GM12878 (cell line): Measurements from ENCODE around the gene DIS3L2. TPM values are rescaled to one million over a fixed set of nuclear protein-coding genes. Genes with fewer than 3 reads are reported as not detected.

Experiments
- ATAC-seq: fragments of 200-7000 bp; cut with Tn5 transposase; 3 replicates; pipeline ENCODE4 v1.9.1; 2020; ENCODE audit warnings: mild to moderate bottlenecking, moderate library complexity
- BruUV-seq: library from RNA; stranded (reverse); fragments of 400-500 nt; replicated peaks from 2 replicates; lab custom pipeline; 2021; lab: Mats Ljungman, UMichigan
- CTCF ChIA-PET: fragments of 300-600 bp; sonication (Branson Sonifier 250); formaldehyde crosslinking; extraction: SDS; loops from one replicate; lab custom pipeline; 2021; ENCODE audit warnings: inconsistent platforms; lab: Yijun Ruan, JAX
- POLR2A ChIA-PET: fragments of 350-600 bp; formaldehyde crosslinking; extraction: SDS; loops from one replicate; lab custom pipeline; 2021; ENCODE audit warnings: inconsistent platforms; lab: Charles Lee
- RAD21 ChIA-PET: fragments of 300-600 bp; sonication (Branson Sonifier 250); formaldehyde crosslinking; loops from one replicate; lab custom pipeline; 2023; ENCODE audit warnings: antibody characterized with exemption; ENCODE audit not compliant: unreplicated experiment; lab: Charles Lee
- SMC1A ChIA-PET: fragments of 300-600 bp; sonication (Branson Sonifier 250); formaldehyde crosslinking; loops from one replicate; lab custom pipeline; 2023; ENCODE audit not compliant: unreplicated experiment, uncharacterized antibody; lab: Charles Lee
- DNase-seq: peaks from one replicate; pipeline ENCODE4 v3.0.0-alpha.2; 2011; ENCODE audit warnings: low read depth, low spot score
- FAIRE-seq: peaks from 3 replicates; lab custom pipeline; 2011; peaks lifted over from hg19 to GRCh38; lab: Jason Lieb, UNC
- H2AFZ ChIP-seq: 2 replicates; pipeline ENCODE4 v1.6.0; 2011; ENCODE audit warnings: low read depth, low read length, control low read depth; ENCODE audit not compliant: control insufficient read depth
- H3K27ac ChIP-seq: 2 replicates; pipeline ENCODE4 v1.5.1; 2011; ENCODE audit warnings: control low read depth; ENCODE audit not compliant: control insufficient read depth, insufficient read depth
- H3K27me3 ChIP-seq, 2 experiments: replicated peaks in 1 of 2; 2 replicates each; pipeline versions ENCODE4 v1.6.0 to v1.6.1; 2011; ENCODE audit warnings: low read length in 1 of 2; ENCODE audit not compliant: control insufficient read depth in 2 of 2, insufficient read depth in 2 of 2
- H3K36me3 ChIP-seq, 2 experiments: 2 replicates each; pipeline ENCODE4 v1.5.1; 2011; ENCODE audit warnings: low read length in 1 of 2; ENCODE audit not compliant: control insufficient read depth in 2 of 2, insufficient read depth in 2 of 2
- H3K4me1 ChIP-seq: 2 replicates; pipeline ENCODE4 v1.6.1; 2011; ENCODE audit warnings: mild to moderate bottlenecking, low read length, moderate library complexity, mixed read lengths; ENCODE audit not compliant: control insufficient read depth, insufficient read depth
- H3K4me2 ChIP-seq: 2 replicates; pipeline ENCODE4 v1.6.0; 2011; ENCODE audit warnings: control low read depth; ENCODE audit not compliant: control insufficient read depth, insufficient read depth
- H3K4me3 ChIP-seq: fragments of 200-600 bp; sonication (generic); 2 replicates; pipeline ENCODE4 v1.5.1; 2016
- H3K79me2 ChIP-seq: 2 replicates; pipeline ENCODE4 v1.6.0; 2011; ENCODE audit warnings: low read length; ENCODE audit not compliant: control insufficient read depth, insufficient read depth
- H3K9ac ChIP-seq: 2 replicates; pipeline ENCODE4 v1.8.0; 2011; ENCODE audit warnings: low read length, control low read depth, mixed read lengths; ENCODE audit not compliant: control insufficient read depth, insufficient read depth
- H3K9me3 ChIP-seq: replicated peaks from 3 replicates; pipeline ENCODE4 v1.5.1; 2011; ENCODE audit warnings: mild to moderate bottlenecking, low read length; ENCODE audit not compliant: control insufficient read depth, insufficient read depth
- H4K20me1 ChIP-seq: 2 replicates; pipeline ENCODE4 v1.6.0; 2011; ENCODE audit not compliant: control insufficient read depth, insufficient read depth
- ASH2L ChIP-seq: fragments of 300-600, 200-600 bp; sonication (generic); IDR thresholded peaks from 2 replicates; pipeline ENCODE4 v1.6.1; 2017; ENCODE audit warnings: low read depth, mild to moderate bottlenecking, borderline replicate concordance
- BCL11A ChIP-seq: IDR thresholded peaks from 2 replicates; pipeline ENCODE4 v1.6.1; 2011; ENCODE audit warnings: low read depth, low read length
- HCFC1 ChIP-seq: fragments of 150-350 bp; IDR thresholded peaks from 2 replicates; pipeline ENCODE4 v1.6.1; 2014; ENCODE audit warnings: low read length
- PML ChIP-seq: IDR thresholded peaks from 2 replicates; pipeline ENCODE4 v1.6.1; 2012; ENCODE audit warnings: low read length, inconsistent platforms
- POU2F2 ChIP-seq: IDR thresholded peaks from 3 replicates; pipeline ENCODE4 v1.6.1; 2011; ENCODE audit warnings: low read depth, mild to moderate bottlenecking, low read length, borderline replicate concordance
- RCOR1 ChIP-seq: conservative IDR thresholded peaks from 2 replicates; pipeline ENCODE4 v1.6.1; 2012; ENCODE audit warnings: low read depth, low read length, improper control_type of control experiment
- RELA ChIP-seq: fragments of 450-650 bp; IDR thresholded peaks from 2 replicates; pipeline ENCODE4 v1.8.0; 2014; ENCODE audit warnings: borderline replicate concordance; ENCODE audit not compliant: partially characterized antibody
- RUNX3 ChIP-seq: IDR thresholded peaks from 2 replicates; pipeline ENCODE4 v1.6.1; 2012; ENCODE audit warnings: low read length, inconsistent platforms
- SIX5 ChIP-seq: IDR thresholded peaks from 2 replicates; pipeline ENCODE4 v1.6.1; 2011; ENCODE audit warnings: mild to moderate bottlenecking, low read depth, low read length, moderate library complexity; ENCODE audit not compliant: severe bottlenecking
- SRF ChIP-seq, 2 experiments: IDR thresholded peaks; 2 replicates each; pipeline ENCODE4 v1.6.1; 2011; ENCODE audit warnings: low read depth in 2 of 2, low read length in 2 of 2, mild to moderate bottlenecking in 1 of 2, moderate library complexity in 1 of 2
- WRNIP1 ChIP-seq: IDR thresholded peaks from 2 replicates; pipeline ENCODE4 v1.6.1; 2011; ENCODE audit warnings: low read depth, low read length, improper control_type of control experiment, borderline replicate concordance
- ZNF384 ChIP-seq: IDR thresholded peaks from 2 replicates; pipeline ENCODE4 v1.6.1; 2012; ENCODE audit warnings: low read depth, mild to moderate bottlenecking, low read length, improper control_type of control experiment, borderline replicate concordance
- whole genome bisulfite sequencing: methylation state at CpG from one replicate; pipeline ENCODE4 v1.1.6; 2016; ENCODE audit warnings: low lambda C conversion rate; ENCODE audit not compliant: insufficient replicate concordance, insufficient coverage; ENCODE audit errors: missing lambda C conversion rate; 5-methylcytosine and 5-hydroxymethylcytosine counted together
- in situ Hi-C: fragments of 300-500 bp; cut with MboI; formaldehyde crosslinking; loops from 9 replicates; pipeline ENCODE4 v1.14.3; 2018; ENCODE audit warnings: mixed read lengths
- intact Hi-C: fragments of 100-400 bp; cut with micrococcal nuclease; formaldehyde crosslinking; loops from one replicate; pipeline ENCODE4 v1.14.2; 2022; ENCODE audit not compliant: unreplicated experiment
- polyA plus RNA-seq, 11 experiments: library from polyadenylated mRNA; depleted of rRNA in 4 of 11; unstranded in 6 of 11; stranded (reverse) in 5 of 11; fragments of >200 nt; fragmentation: Nextera tagmentation in 4 of 11; fragmentation: Illumina TruSeq in 1 of 11; extraction: Ambion mirVana in 4 of 11; extraction: Trizol in 1 of 11; gene quantifications; 1 replicate in 1 of 11; 2 replicates in 10 of 11; pipeline versions ENCODE4 v1.2.1 to v1.2.3, GENCODE V29; 2011 to 2016; ENCODE audit warnings: inconsistent platforms in 2 of 11, missing spikeins in 2 of 11, low read depth in 1 of 11
- total RNA-seq, 4 experiments: library from RNA; depleted of rRNA in 3 of 4; stranded (reverse); fragments of >200 nt in 3 of 4; fragmentation: Illumina TruSeq in 1 of 4; extraction: Trizol in 1 of 4; gene quantifications; 2 replicates each; pipeline versions ENCODE4 v1.2.1 to v1.2.3, GENCODE V29; 2013 to 2021
- TF ChIP-seq, protein P1 (sequence below): fragments of 450-650 bp; IDR thresholded peaks from 2 replicates; pipeline ENCODE4 v1.6.1; 2017; ENCODE audit warnings: low read depth, mild to moderate bottlenecking, moderate library complexity
- TF ChIP-seq, protein P2 (sequence below): IDR thresholded peaks from 2 replicates; pipeline ENCODE4 v1.6.1; 2012; ENCODE audit warnings: mild to moderate bottlenecking, low read depth, low read length

DIS3L2 gene
- total and polyA plus RNA-seq, 10 of the 15 experiments (the other 5 are each of a cell fraction or from before 2014, with no cell fraction given) = 3.5 to 27.1 (median 16.0) TPM

DNA sequence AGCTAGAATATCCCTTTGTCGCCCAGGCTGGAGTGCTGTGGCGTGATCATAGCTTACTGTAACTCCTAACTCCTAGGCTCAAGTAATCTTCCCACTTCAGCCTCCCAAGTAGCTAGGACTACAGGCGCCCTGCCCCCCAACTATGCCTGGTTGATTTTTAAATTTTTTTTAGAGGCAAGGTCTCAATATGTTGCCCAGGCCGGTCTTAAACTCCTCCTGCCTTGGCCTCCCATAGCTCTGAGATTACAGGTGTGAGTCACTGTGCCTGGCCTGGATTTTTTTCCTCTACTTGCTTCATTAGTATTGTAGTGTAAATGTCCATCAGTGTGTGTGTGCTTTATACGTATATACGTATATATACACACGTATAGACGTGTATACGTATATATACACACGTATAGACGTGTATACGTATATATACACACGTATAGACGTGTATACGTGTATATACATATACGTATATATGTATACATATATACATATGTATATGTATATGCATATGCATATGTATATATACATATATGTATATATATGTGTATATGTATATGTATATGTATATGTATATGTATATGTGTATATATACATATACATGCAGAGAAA lies 124.4 kb downstream of the DIS3L2 start:
- ChIA-PET POLR2A (no interaction called here), CTCF (interaction anchor here (0.6 kb wide), 1 partner anchor 17 kb away, joined by 3 read pairs; no protein-coding TSS in a partner anchor), RAD21 (interaction anchor here (0.6 kb wide), 1 partner anchor 366 kb away, joined by 3 read pairs; no protein-coding TSS in a partner anchor), SMC1A (interaction anchor here (0.6 kb wide), 1 partner anchor 835 kb away, joined by 3 read pairs; no protein-coding TSS in a partner anchor)
- H3K36me3 ChIP-seq = no peaks in the 10 kb centered on the region; a peak in 1 of 4 replicates
- no peak overlapping the region for H2AFZ ChIP-seq
- H3K27ac ChIP-seq = no peak overlapping the region
- H3K4me1 ChIP-seq = no peaks in the 10 kb centered on the region
- no peaks in the 10 kb centered on the region for H3K27me3 ChIP-seq
- no peaks in the 10 kb centered on the region for H4K20me1 ChIP-seq
- H3K4me3 ChIP-seq = no peak overlapping the region
- in situ Hi-C loops (loop anchor here (5.0 kb wide), 1 partner anchor 51 kb away; no protein-coding TSS in a partner anchor), intact Hi-C loops (no loop called here)
- no peak for TF ChIP-seq SRF (IDR thresholded peaks at IDR 0.05; ENCODE audit: low read depth in 2 of 2, low read length in 2 of 2)
- TF ChIP-seq ZNF384 = no peak
- TF ChIP-seq, protein P1, sequence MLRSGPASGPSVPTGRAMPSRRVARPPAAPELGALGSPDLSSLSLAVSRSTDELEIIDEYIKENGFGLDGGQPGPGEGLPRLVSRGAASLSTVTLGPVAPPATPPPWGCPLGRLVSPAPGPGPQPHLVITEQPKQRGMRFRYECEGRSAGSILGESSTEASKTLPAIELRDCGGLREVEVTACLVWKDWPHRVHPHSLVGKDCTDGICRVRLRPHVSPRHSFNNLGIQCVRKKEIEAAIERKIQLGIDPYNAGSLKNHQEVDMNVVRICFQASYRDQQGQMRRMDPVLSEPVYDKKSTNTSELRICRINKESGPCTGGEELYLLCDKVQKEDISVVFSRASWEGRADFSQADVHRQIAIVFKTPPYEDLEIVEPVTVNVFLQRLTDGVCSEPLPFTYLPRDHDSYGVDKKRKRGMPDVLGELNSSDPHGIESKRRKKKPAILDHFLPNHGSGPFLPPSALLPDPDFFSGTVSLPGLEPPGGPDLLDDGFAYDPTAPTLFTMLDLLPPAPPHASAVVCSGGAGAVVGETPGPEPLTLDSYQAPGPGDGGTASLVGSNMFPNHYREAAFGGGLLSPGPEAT = no peak
- TF ChIP-seq RCOR1 = no peak
- TF ChIP-seq RELA = no peak
- no peak for TF ChIP-seq ASH2L
- no peak for TF ChIP-seq BCL11A
- TF ChIP-seq PML = no peak
- TF ChIP-seq, protein P2, sequence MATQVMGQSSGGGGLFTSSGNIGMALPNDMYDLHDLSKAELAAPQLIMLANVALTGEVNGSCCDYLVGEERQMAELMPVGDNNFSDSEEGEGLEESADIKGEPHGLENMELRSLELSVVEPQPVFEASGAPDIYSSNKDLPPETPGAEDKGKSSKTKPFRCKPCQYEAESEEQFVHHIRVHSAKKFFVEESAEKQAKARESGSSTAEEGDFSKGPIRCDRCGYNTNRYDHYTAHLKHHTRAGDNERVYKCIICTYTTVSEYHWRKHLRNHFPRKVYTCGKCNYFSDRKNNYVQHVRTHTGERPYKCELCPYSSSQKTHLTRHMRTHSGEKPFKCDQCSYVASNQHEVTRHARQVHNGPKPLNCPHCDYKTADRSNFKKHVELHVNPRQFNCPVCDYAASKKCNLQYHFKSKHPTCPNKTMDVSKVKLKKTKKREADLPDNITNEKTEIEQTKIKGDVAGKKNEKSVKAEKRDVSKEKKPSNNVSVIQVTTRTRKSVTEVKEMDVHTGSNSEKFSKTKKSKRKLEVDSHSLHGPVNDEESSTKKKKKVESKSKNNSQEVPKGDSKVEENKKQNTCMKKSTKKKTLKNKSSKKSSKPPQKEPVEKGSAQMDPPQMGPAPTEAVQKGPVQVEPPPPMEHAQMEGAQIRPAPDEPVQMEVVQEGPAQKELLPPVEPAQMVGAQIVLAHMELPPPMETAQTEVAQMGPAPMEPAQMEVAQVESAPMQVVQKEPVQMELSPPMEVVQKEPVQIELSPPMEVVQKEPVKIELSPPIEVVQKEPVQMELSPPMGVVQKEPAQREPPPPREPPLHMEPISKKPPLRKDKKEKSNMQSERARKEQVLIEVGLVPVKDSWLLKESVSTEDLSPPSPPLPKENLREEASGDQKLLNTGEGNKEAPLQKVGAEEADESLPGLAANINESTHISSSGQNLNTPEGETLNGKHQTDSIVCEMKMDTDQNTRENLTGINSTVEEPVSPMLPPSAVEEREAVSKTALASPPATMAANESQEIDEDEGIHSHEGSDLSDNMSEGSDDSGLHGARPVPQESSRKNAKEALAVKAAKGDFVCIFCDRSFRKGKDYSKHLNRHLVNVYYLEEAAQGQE = no peak
- no peak for TF ChIP-seq WRNIP1
- TF ChIP-seq SIX5 = no peak
- no peak for TF ChIP-seq POU2F2
- no peak for TF ChIP-seq RUNX3
- TF ChIP-seq HCFC1 = no peak
- over 99% methylated on average over 16 of the region's 16 CpGs for WGBS
- no TSS peak for BruUV-seq
- no peak for ATAC-seq
- no peaks in the 10 kb centered on the region; the same call in 1 of the 3 replicates for H3K9me3 ChIP-seq
- H3K4me2 ChIP-seq = no peak overlapping the region
- no peak overlapping the region for H3K9ac ChIP-seq
- H3K79me2 ChIP-seq = no peaks in the 10 kb centered on the region
- no peak for FAIRE-seq
- no peak for DNase-seq
